Keratinocyte (primary cell): Measurements from ENCODE around the gene ZNF185.

ENCODE experiments used
- CTCF ChIP-seq, 3 experiments: IDR thresholded peaks in 1 of 3; conservative IDR thresholded peaks in 1 of 3; optimal IDR thresholded peaks in 1 of 3; 2 replicates in 2 of 3; 3 replicates in 1 of 3; pipeline versions ENCODE3 to v1.5.1; 2011; ENCODE audit warnings: low read length in 3 of 3, mild to moderate bottlenecking in 3 of 3, moderate library complexity in 2 of 3, control low read depth in 1 of 3, inconsistent platforms in 1 of 3; ENCODE audit not compliant: insufficient read depth in 2 of 3; ENCODE audit errors: extremely low read depth in 1 of 3
- EZH2 ChIP-seq: IDR thresholded peaks from one replicate; pipeline ENCODE4 v1.6.1; 2012; ENCODE audit warnings: inconsistent platforms, mild to moderate bottlenecking, low read length, moderate library complexity

- TF ChIP-seq CTCF (optimal IDR thresholded peaks at IDR 0.05 in 1 of 3, IDR thresholded peaks at IDR 0.05 in 1 of 3, conservative IDR thresholded peaks at IDR 0.05 in 1 of 3; ENCODE audit: extremely low read depth in 1 of 3, insufficient read depth in 2 of 3, low read length in 3 of 3), result peak in 2 of 3 experiments; percentile 64 to 79
- no peak for TF ChIP-seq EZH2
Measured at GRCh38 chrX:152941328-152942076, 43.6 kb downstream of the ZNF185 start.
